ENCODE data around the gene SPDEF.

The SPDEF gene

DNA sequence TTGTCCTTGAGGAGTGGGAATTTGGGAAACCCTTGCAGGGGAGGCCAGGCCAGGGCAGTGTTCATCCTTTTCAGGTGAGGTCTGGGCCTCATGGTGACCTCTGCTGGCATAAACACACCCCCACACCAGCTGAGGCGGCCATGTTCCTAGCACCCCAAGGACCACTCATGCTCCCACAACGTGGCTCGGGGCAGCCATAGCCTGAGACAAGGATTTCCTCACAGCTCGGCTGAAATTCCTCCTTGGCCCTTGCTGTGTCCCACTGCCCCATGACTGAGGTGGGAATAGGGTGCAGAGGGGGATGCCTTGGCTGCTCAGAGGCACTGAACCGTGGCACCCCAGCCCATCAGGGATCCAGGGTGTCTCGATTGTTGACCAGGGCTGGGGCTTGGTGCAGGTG is 27.3 kb upstream of the SPDEF start:
- DNase-seq: no peak

DNA sequence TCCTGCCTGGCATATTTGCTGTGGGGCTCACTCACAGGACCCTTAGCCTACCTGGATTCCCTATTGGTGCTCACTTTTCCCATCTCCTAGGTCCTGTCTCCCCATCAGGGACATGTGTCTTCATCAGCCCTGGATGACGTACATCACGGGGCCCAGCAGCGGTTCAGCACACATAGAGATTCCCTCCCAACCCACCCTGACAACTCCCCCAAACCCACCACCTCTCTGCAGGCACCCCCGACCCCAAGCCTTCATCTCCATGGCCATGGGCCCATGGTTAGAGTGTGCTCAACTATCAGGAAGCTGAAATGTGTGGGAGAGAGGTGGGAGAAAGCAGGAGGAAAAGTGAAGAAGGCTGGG is 25.4 kb upstream of the SPDEF start:
- no peak for DNase-seq

DNA sequence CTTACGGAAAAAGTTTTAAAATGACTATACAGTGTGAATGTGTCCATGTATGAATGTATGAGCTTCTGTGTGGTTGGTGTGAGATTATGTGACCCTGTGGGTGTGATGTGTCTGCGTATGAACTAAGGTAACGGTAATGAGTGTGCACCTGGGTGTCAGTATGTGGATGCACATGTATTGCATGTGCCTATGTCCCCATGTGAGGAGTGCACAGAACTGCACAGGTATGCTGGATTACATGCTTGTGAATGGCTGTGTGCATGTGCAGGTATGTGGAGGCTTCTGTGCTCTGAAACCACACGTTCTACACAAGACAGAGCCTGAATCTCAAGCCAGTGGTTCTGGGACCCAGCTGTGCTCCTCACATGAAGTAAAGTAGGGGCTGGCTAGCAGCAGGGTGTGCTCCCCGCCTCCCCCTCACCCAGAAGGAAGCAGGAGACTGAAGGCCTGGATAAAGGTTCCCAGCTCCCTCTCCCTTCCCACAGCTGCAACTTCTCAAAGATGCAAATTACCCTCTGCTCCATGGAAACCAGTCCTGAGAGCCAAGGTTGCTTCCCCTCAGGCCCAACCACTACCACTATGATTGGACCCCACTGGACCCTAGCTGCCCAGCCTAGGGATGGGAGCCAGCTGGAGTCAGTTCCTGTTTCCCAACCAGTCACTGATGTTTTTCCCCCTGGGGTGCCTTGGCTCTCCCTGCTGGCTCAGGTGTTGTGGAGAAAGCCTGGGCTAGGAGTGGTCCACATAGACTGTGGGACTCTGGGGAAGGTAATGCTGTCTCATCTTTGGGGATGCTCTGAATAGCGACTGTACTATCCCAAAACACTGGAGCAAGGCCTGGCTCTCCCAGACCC is 24.8 kb upstream of the SPDEF start:
- DNase-seq: no peak

DNA sequence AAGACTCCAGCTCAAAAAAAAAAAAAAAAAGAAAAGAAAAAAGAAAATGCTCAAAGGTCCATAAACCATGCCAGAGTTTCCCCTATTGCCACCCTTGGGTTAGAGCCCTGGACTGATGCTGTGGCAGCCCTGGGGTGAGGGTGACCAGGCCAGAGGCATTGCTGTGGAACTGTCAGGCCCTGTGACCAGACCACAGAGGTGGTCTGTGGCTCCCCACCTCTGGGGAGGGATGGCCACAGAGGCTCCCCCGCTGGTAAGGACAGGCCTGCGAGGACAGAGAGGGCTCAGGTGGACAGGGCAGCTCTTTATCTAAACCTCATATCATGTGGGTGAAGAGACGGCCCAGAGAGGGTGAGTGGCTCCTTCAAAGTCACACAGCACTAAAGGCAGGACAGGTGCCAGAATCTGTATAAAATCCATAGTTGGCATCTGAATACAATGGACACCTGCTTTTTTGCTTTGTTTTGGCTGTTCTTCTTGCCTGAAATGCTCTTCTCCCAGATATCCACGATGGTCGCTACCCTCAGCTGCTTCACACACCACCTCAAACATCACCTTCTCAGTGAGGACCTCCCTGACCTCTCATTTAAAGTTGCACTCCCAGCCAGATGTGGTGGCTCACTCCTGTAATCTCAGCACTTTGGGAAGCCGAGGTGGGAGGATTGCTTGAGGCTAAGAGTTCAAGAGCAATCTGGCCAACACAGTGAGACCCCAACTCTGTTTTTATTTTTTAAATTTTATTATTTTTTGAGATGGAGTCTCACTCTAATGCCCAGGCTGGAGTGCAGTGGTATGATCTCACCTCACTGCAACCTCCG is 22.5 kb upstream of the SPDEF start:
- no peak for DNase-seq

DNA sequence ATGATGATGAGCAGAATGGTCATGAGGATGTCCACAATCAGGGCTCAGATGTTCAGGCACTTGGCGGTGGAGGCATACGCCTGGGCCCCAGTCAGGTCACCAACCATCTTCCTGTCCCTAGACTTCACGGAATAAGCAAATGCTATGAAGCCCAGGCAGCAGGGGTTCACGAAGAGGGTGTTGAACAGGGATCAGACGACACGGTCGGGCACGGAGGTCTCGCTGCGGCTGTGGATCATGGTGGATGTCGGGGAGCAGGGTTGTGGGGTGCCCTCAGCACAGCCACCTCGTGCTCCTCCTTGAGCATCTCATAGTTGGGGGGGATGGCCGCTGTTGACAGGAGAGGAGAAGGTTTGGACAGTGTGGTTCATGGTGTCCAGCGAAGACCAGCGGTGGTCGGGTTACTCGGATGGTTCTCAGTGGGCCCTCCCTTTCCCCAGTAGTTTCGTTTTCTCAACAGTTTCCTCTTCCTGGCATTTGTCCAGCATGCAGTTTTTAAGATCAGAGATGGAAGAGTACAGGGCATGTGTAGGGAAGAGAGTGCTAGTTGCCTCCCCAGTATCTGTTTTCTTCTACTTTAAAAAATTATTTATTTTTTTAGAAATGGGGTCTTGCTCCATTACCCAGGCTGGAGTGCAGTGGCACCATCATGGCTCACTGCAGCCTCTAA is 20.3 kb upstream of the SPDEF start:
- no peak for DNase-seq

DNA sequence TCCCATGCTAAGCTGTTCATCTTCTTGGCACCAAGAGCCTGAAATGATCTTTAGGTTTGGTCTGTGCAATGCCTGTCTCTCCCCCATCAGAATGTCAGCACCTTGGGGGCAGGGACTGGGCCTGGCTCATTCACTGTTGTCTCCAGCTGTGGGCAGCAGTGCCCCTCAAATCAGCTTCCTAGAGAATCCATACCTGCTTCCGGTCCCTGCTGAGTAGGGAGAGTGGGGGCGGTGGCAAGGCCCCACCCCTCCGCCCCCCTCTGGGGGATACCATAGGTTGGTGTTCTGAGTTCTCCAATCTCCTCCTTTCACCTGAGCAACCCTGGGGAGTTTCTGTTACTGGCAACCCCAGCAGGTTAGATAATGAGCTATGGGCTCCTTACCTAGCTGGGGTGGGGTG is 19.2 kb upstream of the SPDEF start:
- no peak for DNase-seq

DNA sequence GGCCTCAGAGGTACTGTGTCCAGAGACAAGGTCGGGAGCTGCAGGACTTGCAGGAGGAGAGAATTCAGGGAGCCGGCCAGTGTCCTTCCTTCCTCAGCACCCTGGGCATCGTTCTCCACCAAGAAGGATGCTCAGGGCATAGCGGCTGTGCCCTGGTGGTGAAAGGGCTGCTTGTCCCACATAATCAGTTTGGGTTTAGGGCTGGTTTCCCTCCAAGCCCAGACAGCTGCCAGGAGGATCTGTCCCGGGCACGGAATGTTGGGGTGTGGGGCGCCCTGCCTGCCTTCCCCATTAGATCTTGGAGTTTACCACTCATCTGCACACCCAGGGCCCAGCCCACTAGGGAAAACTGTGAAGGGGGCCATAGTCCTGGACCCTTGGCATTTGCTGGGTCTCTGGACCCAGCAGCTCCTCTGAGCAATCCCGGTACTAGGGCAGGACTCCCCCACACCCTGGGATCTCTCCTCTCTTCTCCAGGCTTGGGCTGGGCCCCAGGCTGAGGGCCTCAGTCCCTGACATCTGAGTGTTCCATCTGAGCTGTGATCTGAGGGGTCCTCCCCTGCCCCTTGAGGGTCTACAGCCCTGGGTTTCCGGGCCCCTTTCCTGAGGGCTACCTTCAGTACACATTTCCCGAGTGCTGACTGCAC is 18.6 kb upstream of the SPDEF start:
- DNase-seq: no peak

DNA sequence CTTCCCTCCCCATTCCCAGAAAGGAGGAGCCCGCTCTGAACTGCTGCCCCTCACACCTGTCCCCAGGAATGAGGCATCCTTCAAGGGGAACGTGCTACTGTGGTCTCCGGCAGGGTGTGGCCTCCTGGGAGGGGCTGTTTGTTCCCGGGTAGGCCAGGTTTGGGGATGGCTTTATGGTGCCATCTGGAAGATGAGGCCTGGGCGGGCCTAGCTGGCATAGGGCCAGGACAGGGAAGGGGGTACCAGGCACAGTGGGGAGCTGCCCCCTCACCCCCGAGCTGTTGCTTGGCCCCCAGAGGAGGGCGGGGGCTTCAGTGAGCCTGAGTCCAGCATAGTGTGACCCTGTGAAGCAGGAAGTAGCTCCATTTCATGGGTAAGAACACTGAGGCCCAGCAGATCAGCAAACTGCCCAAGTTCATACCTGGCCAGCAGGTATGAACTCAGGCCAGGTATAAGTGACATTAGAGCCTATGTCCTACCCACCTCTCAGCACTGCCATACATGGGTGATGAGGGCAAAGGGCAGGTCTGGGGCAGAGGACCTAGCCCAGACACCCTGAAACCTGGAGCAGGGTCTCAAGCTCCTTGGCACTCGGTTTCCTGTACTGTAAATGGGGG is 17.5 kb upstream of the SPDEF start:
- no peak for DNase-seq

DNA sequence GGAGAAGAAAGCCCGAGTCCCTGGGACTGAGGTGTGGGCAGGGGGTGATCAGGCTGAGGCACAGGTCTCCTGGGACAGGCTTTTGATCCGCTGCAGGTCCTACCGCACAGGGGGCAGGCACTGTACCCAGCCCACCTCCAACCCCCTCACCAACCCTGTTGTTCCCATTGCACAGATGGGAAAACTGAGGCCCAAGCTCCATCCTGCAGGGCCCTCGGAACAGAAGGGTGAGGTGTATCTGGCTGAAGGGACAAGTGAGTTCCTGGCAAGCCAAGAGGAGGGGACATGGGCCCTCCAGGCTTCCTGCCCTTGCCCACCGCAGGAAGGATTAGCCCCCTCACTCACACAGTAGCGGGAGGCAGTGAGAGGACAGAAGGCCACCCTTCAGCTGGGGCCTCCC is 16.5 kb upstream of the SPDEF start:
- DNase-seq: no peak

DNA sequence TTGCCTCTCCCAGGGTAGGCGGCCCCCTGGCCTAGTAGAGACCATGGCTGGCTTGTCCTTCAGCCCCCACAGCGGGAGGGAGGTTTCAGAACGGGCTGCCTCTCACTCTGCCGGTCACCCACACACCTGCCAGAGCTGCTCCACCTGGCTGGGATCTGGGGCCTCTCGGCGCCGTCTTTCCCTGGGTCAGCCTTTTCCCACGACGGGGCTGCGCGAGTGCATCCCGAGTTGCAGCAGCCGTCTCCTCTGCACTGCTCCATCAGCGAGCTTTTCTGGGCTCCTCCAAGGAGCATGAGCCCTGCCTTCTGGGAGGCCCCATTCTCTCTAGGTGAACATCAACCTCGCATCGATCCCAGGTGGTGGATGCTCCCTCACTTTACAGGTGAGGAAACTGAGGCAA is 15.9 kb upstream of the SPDEF start:
- DNase-seq: no peak

DNA sequence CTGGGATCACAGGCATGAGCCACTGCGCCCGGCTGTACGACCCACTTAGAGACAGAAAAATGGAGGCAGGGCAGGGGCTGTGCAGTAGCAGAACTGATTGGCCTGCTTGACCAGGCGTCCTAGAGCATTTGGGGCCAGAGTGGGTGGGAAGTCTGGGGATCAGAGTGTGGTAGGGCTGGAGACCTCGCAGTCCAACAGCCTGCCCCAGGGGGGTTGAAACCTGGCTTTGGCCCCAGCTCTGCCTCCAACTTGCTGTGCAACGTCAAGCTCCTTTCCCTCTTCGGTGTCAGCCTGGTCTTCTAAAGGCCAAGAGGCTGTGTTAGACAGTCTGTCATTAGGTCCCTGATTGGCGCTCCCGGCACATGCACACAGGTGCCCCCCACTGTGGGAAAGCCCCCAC is 15.3 kb upstream of the SPDEF start:
- no peak for DNase-seq

DNA sequence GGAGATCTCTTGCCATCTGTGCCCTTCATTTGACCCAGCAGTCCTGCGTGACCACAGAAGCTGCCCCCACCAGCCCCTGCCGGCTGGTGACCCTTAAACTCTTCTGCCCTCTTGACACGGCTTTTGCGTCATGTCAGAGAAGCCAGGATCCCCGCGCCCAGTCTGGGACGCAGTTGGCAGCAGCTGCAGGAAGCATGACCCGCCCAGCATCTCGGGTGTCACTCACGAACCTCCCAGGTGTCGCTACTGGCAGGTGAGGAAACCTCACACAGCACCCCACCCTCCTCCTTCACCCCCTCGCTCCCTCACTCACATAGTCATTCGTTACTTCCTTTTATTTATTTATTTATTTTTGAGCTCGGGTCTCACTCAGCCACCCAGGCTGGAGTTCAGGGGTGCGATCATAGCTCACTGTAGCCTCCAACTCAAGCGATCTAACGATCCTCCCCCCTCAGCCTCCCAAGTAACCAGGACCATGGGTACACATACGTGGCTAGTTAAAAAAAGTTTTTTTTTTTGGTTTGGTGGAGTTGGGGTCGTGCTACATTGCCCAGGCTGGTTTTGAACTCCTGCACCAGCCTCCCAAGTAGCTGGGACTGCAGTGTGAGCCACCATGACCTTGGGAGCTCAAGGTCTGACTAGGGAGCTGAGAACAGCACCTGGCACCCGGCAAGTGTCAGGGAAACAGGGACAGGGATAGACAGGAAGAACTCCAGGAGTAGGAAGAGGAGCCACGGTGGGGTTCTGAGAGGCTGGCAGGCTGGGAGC is 14.1 kb upstream of the SPDEF start:
- no peak for DNase-seq

DNA sequence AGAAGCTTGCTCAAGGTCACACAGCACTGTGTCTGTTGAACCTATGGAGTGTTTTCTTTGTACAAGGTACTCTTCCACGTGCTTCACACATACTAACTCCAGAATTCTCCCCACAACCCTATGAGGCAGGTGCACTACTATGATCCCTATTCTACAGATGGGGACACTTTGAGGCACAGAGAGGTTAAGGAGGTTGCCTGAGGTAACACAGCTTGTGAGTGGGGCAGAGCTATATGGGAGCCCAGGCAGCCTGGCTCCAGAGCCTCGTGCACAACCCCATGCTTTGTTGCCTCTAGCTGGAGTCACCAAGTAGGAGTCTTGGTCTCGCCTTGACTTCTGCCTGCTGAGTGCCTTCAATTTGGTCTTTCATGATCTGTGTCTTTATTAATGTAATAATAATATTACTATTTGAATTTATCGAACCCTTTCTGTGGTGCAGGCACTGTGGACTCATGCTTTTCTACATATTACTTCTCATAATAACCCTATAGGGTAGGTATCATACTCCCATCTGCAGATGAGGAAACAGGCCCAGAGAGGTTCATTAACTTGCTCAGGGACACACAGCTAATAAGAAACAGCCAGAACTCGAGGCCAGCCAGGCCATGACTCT is 13.3 kb upstream of the SPDEF start:
- DNase-seq: no peak

DNA sequence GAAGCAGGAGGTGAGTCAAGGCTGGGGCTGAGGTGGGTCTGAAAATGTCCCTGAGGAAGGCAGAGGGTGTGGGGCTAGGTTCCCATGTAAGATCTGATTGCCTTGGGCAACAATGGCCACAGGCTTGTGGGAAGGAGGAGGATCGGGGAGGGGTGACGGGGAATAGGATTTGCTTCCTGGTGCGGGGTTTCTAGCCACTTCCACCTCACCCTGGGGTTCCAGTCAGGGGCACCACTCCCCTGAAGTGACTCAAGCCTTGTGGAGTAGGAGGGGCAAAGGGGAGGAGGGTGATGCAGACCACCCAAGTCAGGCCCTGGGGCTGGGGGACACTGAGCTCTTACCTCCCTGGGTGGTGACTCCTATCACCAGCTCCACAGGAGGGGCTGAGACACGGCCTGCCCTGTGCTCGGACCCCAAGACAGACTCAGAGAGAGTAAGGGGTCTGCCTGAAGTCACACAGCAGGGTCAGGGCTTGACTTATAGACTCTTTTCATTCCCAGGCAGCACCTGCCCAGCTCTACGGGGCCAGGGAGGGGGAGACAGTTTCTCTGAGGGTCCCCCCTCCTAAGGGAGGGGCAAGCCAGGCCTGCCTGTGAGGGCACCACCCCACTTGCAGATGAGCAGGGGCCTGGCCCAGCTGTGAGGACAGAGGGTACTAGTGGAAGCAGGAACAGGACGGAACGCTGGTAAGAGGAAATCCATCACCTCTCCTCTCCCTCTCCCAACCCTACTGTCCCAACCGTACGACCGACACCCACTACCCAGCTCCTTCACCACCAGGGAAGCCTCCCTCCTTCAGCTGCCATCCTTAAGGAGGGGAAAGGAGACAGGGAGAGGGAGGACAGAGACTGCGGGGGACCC is 12.4 kb upstream of the SPDEF start:
- DNase-seq: no peak

DNA sequence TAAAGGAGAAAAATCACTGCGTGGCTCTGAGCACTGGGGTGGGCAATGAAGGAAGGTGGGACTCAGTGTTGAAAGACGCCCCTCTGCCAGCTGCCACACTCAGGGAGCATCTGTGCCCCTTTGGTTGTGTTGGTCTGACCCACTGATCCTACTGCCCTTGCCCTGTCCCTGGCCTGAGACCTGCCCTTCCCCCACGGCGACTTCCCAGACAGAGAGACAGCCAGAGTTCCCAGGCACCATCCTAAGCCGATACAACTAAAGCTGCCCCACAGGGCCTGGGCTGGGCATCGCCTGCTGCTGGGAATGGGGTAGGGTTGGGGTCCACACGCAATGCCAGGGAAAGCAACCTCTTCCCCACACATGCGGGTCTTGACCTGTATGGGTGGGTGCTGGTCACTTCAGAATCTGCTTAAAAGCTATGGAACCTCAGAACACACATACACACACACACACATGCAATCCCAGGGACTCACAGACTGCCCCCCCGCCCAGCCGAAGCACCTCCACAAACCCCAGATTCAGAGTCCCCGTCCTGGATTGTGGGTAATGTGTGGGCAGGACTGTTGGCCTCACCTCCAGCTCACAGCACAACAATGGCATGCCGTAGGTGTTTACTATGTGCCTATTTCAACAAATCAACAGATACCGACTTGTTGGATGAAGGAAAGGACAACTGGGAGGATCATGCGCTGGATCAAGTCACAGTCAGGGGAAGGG is 10.9 kb upstream of the SPDEF start:
- no peak for DNase-seq

DNA sequence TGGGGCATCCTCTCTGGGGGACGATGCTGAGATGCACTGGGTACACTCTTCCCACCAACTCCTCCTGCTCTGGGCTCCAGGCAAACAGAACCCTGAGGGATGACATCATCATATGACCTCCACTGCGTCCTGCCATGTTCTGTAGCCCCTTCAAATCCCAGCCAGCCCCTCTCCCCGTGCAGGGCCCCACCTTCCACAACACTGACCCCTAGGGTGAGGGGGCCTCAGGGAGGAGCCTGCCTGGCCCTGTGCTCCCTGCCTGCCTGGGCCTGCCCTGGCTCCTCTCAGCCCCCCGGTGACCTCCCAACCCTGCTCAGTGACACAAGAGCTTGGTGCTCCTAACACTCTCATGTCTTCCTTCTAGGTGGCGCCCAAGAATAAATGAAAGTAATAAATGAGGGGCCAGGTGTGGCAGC is 9.6 kb upstream of the SPDEF start:
- DNase-seq: no peak

DNA sequence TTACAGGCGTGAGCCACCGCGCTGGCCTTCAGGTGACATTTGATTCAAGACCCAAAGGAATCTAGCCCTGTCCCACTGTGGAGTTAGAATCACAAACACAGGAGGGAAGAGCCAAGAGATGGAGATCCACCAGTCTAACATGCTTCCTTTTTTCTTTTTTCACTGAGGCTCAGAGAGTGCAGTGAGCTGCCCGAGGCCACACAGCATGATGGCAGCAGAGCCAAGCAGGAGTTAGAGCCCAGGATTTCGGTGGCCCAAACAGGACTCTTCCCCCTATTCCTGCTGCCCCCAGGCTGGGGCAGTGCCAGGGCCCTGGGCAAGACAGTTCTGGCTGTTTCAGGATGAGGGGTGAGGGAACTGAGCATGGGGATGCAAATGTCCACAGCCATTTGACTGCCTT is 8.1 kb upstream of the SPDEF start:
- no peak for DNase-seq

DNA sequence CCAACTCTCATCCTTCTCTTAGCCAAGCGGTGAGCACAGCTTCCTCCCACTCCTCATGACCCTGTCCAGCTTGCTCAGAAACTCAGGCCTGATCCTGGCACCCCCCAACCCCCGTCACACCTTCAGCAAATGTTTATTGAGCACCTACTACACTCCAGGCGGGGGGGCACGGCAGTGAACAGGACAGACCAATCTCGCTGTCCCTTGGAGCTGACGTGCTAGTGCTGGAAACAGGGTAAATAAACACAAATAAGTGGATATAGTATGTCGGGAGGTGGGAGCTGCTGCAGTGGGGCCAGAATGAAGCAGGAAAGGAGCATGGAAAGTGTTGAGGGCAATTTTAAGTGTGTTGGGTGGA is 7.4 kb upstream of the SPDEF start:
- DNase-seq: no peak

DNA sequence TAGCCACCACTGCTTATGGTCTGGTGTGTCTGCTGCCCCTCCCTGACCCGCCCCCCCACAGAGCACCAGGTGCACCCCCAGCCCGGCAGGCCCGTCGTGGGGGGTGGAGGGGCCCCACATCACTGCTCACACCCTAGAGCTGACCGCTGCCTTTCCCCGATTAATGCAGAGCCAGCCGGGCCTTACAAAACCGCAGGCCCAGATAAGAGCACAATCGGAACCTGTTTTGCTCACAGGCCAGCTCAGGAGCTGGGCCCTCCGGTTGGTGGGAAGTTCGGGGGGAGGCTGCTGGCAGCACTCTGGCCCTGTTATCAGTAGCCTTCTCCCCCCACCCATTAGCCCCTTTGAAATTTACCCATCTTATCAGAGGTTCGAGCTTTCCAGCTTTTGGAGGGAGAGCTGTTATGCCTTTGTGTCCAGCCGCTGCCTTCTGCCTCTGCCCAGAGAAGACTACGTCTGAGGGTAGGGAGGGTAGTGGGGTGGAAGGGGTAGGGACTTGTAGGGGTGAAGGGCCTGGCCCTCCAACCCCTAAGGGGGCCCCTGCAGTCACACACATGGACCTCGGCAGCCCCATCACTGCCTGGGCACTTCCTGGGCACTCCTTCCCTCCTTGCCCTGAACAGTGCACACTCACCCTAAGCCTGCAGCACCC is 6.9 kb upstream of the SPDEF start:
- no peak for DNase-seq

DNA sequence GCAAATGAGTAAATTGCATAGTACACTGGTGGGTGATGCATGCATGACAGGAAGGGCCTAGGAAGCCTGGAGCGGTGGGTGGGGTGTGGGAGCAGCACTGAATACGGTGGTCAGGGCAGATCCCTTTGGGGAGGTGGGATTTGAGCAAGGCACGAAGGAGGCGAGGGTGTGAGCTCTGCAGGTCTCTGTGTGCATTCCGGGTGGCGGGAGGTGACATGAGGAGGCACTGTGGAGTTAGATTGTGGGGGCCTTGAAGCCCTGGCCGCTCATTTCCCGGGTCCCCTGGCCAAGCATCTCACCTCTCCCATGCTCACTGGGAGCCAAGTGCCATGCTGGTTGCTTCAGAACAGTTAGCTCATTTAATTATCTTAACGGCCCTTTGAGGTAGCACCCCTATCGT is 6.2 kb upstream of the SPDEF start:
- no peak for DNase-seq

Measured in NCI-H1694 (cell line).